ENCODE data around the gene IL1R2. TPM values are rescaled to one million over a fixed set of nuclear protein-coding genes. Genes with fewer than 3 reads are reported as not detected.

IL1R2 gene
- total RNA-seq, 1 donor from 2014 or later: 17.0 TPM

DNA sequence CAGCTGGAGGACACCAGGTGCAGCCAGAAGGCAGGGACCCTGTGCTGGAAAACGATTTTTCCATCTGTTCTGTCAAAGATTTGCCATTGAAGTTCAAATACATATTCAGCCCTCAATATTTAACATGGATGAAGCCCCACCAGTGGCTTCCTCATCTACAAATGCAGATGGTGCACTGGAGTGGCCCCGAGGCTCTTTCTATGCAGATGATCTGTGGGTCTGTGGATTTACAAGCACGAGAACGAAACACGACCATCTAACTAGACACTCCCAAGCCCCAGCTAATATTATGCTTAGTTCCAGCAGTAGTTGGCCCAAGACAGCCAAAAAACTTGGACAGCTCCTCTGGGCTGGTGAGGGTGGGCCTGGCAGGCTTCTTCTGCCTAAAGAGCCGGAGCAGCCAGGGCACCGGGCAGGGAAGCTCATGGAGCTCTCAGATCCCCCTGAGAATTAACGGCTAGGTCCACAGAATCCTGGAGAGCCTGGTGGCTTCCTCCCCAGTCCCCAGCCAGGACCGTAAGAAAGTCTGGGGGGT lies 9.2 kb upstream of the IL1R2 start:
- H3K36me3 ChIP-seq: no peaks in the 10 kb centered on the region
- H3K4me3 ChIP-seq: no peak overlapping the region
- no peaks in the 10 kb centered on the region for H3K27me3 ChIP-seq
- intact Hi-C loops (cut with DNase I): no loop called here
- no peak for DNase-seq
- H3K4me1 ChIP-seq: no peaks in the 10 kb centered on the region
- ATAC-seq: no peak
- no peak overlapping the region for H3K27ac ChIP-seq
- no peaks in the 10 kb centered on the region for H3K9me3 ChIP-seq
- TF ChIP-seq, protein P1, sequence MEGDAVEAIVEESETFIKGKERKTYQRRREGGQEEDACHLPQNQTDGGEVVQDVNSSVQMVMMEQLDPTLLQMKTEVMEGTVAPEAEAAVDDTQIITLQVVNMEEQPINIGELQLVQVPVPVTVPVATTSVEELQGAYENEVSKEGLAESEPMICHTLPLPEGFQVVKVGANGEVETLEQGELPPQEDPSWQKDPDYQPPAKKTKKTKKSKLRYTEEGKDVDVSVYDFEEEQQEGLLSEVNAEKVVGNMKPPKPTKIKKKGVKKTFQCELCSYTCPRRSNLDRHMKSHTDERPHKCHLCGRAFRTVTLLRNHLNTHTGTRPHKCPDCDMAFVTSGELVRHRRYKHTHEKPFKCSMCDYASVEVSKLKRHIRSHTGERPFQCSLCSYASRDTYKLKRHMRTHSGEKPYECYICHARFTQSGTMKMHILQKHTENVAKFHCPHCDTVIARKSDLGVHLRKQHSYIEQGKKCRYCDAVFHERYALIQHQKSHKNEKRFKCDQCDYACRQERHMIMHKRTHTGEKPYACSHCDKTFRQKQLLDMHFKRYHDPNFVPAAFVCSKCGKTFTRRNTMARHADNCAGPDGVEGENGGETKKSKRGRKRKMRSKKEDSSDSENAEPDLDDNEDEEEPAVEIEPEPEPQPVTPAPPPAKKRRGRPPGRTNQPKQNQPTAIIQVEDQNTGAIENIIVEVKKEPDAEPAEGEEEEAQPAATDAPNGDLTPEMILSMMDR (IDR thresholded peaks at IDR 0.05): no peak

DNA sequence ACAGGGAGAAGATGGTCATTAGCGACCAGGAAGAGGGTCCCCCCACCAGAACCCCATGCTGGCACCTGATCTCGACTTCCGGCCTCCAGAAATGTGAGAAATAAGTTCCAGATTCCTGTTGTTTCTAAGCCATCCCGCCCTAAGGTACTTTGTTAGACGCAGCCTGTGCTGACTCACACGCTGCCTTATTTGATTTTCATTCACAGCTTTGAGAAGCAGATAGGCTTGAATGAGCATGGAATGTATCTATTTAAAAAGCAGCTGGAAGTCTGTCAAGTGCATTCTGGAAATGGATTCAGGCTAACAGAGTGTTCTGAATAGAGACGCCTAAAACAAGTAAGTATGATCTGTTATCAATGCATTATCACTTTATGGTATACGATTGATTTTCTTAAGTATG lies 8.3 kb upstream of the IL1R2 start:
- ATAC-seq (no peak), DNase-seq (no peak)
- Histone ChIP-seq H3K27ac (no peak overlapping the region), H3K4me1 (no peaks in the 10 kb centered on the region), H3K4me3 (no peak overlapping the region), H3K36me3 (no peaks in the 10 kb centered on the region), H3K27me3 (no peaks in the 10 kb centered on the region), H3K9me3 (no peaks in the 10 kb centered on the region)
- TF ChIP-seq, protein P1 (IDR thresholded peaks at IDR 0.05): no peak
- intact Hi-C loops (cut with DNase I): no loop called here

DNA sequence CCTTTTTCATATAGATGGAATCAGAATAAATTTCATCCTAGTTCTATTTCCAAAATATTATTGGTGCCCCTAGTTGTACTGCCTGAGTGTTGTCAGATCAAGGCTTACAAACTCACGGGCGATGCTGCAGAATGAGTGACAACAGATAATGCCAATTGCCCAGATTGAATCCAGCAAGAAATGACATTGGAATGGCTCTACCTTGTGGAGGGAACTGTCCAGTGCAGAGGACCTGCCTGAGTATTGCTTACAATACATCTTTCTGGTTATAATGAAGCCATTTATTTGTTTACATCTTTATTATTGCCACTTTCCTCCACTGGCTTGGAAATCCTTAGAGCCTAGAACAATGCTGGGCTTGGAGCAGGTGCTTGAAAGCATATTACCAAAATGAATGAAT lies 7.8 kb upstream of the IL1R2 start:
- TF ChIP-seq, protein P1 (IDR thresholded peaks at IDR 0.05): peak; percentile 33
- ATAC-seq (peak; percentile 20), DNase-seq (no peak)
- H3K4me3 ChIP-seq: no peak overlapping the region
- no peaks in the 10 kb centered on the region for H3K36me3 ChIP-seq
- no peaks in the 10 kb centered on the region for H3K4me1 ChIP-seq
- no peak overlapping the region for H3K27ac ChIP-seq
- intact Hi-C loops (cut with DNase I): no loop called here
- H3K9me3 ChIP-seq: no peaks in the 10 kb centered on the region
- no peaks in the 10 kb centered on the region for H3K27me3 ChIP-seq

DNA sequence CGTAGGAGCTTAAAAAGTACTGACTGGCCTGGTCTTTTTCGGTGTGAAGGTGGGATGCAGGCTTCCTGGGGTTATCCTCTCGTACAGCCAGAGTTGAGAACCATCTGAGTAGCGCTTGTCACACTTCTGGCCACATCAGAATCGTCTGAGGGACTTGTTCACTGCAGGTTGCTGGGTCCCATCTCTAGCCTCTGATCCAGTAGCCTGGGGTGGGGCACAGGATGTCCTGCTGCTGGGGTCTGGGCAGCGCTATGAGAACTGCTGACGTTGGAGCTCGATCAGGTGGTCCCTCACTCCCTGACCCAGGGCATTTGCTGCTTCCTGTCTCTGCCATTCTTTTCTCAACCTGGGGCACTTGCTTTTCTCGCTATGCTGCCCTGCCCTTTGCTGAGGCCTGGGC lies 7.1 kb upstream of the IL1R2 start:
- DNase-seq: no peak
- TF ChIP-seq, protein P1 (IDR thresholded peaks at IDR 0.05): no peak
- intact Hi-C loops (cut with DNase I): no loop called here

DNA sequence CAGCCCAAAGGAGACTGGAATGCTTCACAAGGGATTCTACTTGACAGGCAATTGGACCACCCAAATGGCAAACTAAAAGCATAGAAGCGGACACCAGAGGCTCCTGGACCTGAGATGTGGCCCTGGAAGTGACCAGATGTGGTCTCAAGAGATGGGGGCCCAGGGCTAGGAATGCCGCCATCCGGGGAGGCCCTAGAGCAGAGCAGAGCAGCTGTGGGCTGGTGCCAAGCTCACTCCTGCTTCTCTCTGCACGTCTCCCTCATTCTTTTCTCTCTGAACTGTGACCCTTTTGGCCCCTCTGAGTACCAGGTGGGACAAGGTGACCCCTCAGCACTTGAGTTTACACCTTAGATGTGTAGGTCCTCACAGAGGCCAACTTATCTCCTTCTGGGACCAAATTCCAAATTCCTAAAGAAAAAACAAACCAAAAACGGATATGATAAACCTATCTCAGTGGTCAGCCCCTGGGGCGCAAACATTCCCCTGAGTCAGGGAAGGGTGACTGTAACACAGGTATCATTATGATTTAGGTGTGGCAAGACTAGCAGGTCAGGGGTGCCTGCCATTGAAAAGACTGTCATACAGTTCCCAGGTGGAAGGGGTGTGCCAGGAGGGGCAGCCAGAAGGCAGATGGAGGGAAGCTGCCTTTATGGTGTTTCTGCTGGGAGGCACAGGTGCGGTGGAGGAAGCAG lies 6.5 kb upstream of the IL1R2 start:
- ATAC-seq (no peak), DNase-seq (no peak)
- Histone ChIP-seq H3K27me3 (no peaks in the 10 kb centered on the region), H3K27ac (no peak overlapping the region), H3K4me3 (no peak overlapping the region), H3K4me1 (no peaks in the 10 kb centered on the region), H3K36me3 (no peaks in the 10 kb centered on the region), H3K9me3 (no peaks in the 10 kb centered on the region)
- intact Hi-C loops (cut with DNase I): no loop called here
- TF ChIP-seq, protein P1 (IDR thresholded peaks at IDR 0.05): no peak

More for the DNA sequence above, 7.1 kb upstream of the IL1R2 start:
- no peak overlapping the region for H3K4me3 ChIP-seq
- no peaks in the 10 kb centered on the region for H3K36me3 ChIP-seq
- H3K4me1 ChIP-seq: no peaks in the 10 kb centered on the region
- no peak overlapping the region for H3K27ac ChIP-seq
- no peaks in the 10 kb centered on the region for H3K27me3 ChIP-seq
- H3K9me3 ChIP-seq: no peaks in the 10 kb centered on the region
- no peak for ATAC-seq
